Measurements from ENCODE around the gene CEP131. TPM values are rescaled to one million over a fixed set of nuclear protein-coding genes. Genes with fewer than 3 reads are reported as not detected.
A peak's percentile ranks its signal among the peaks of the same experiment; 100 is the strongest.
"Not testable (repeated sequence)": the region's sequence is repeated elsewhere in the genome, so short reads cannot be mapped to it uniquely, and the experiment has no call there.

CEP131 gene
- total RNA-seq, 1 donor from 2014 or later: 4.6 TPM

- no peak for DNase-seq (ENCODE audit: low spot score)
These were observed 56.7 kb downstream of the CEP131 start, which contains the start of gene AATK for GRCh38 chr17:81166033-81166492. Gene AATK, minus strand, starts transcription at chr17:81166221. Its CDS starts 229 bp downstream, at chr17:81165992.

DNA sequence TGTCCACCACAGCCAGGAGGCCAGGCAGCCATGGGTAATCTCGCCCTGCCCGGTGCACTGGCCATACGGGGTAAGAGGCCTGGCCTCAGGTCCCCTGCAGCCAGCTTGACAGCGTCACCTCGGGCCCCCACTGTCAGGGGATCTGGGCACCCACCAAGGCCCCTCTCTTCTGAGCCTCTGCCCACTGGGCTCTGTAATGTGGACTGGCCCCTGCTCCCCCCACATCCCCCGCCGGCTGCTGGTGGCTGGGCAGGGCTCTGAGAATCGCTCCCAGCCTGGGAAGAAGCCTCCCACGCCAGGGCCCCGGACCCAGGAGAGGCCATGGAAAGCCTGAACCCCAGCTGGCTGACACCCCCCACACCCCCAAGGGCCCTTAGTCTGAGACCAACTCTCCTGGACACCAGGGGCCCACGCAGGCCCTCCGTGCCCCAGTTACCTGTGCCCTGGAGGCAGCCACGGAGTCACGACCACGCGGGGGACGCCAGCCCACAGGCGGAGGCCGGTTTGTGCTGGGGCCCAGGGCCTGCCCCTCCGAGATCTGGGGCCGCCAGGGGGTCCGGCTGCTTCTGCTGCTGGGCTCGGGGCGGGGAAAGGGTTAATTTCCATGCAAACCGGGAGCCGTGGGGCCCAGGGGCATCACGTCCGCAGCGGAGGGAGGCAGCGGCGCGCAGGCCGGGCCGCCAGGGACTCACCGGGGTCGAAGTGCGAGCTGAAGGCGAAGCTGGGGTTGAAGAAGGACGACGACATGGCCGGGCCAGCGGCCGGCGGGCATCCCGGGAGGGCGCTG, 57.3 kb downstream of the CEP131 start, which contains the start of gene PVALEF:
PVALEF (plus strand) TSS at position 262 of the 787 bp plus-strand sequence. CDS start 15,720 bp downstream, outside the sequence.
- peak; percentile 33 for DNase-seq (ENCODE audit: low spot score)

- no peak for DNase-seq (ENCODE audit: low spot score)
These were observed 58.2 kb downstream of the CEP131 start for GRCh38 chr17:81164371-81165245.

- no peak for DNase-seq (ENCODE audit: low spot score)
These were observed 58.9 kb downstream of the CEP131 start for GRCh38 chr17:81163703-81164370.

- no peak for DNase-seq (ENCODE audit: low spot score)
These were observed 59.6 kb downstream of the CEP131 start for GRCh38 chr17:81163051-81163695.

DNA sequence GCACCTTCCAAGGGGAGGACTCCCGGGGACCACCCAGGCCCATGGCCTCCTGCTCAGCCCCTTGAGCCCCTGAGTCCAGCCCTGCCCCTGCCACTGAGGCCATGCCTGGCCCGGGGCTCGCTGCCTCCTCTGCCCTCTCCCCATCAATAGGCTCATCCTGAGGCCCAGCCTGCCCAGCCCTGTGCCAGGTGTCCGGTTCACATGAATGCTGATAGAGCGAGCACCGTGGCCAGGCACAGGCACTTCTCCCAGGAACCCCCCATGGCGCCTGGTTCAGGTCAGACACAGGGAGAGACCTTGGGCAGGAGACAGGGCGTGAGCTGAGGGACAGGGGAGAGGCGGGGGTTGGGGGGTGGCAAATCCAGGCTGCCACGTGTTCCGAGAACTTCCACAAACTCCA, 60.3 kb downstream of the CEP131 start:
- DNase-seq (ENCODE audit: low spot score): no peak

GRCh38 chr17:81161972-81162371, 60.8 kb downstream of the CEP131 start:
- no peak for DNase-seq (ENCODE audit: low spot score)

DNA sequence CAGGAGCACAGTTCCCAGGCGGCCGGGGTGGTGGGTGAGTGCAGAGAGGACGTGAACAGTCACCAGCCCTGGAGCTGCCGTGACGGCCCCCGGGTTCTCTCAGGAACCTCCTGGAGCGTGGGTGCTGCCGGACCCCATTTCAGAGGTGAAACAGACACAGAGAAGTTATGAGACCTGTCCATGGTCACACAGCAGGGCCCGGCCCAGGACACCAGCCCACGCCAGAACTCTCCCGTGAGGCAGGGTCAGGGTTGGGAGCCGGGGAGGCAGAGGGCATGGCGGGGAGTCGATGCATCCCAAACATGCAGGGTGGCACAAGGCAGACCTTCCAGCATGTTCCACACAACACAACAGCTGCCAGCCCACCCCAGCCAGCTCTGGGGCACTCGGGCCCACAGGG, 61.2 kb downstream of the CEP131 start:
- no peak for DNase-seq (ENCODE audit: low spot score)

GRCh38 chr17:81160747-81161453, 61.9 kb downstream of the CEP131 start:
- no peak for DNase-seq (ENCODE audit: low spot score)

- DNase-seq (ENCODE audit: low spot score): no peak
These were observed 62.5 kb downstream of the CEP131 start for GRCh38 chr17:81160306-81160705.

DNA sequence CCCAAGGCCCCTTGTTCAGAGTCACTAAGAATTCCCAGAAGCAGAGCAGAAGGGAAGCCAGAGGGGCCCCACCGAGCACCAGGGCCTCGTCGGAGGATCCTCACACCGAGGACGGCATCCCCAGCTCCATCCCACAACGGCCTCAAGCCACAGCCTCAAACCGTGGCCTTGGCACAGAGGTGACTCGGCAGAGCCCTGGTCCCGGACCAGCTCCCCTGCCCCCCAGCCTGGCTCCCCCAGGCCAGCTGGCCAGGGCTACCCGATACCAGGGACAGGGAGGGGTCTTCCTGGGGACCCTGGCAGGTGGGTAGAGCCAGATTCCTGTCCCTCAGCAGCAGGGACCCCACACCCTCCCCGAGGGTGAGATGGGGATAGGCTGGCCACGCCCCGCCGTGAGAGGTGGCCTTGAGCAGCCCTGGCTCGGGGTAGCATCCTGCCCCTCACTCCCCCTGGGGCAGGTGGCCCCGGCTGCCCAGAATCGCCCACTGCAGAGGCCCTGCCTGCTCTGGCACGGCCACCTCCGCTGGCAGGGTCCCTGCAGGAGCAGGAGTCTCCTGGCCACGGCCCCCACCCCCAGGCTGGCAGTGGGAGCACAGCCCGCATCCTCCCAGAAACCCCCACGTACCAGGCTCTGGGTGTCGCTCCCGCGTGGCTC, 63.0 kb downstream of the CEP131 start:
- DNase-seq (ENCODE audit: low spot score): no peak

DNA sequence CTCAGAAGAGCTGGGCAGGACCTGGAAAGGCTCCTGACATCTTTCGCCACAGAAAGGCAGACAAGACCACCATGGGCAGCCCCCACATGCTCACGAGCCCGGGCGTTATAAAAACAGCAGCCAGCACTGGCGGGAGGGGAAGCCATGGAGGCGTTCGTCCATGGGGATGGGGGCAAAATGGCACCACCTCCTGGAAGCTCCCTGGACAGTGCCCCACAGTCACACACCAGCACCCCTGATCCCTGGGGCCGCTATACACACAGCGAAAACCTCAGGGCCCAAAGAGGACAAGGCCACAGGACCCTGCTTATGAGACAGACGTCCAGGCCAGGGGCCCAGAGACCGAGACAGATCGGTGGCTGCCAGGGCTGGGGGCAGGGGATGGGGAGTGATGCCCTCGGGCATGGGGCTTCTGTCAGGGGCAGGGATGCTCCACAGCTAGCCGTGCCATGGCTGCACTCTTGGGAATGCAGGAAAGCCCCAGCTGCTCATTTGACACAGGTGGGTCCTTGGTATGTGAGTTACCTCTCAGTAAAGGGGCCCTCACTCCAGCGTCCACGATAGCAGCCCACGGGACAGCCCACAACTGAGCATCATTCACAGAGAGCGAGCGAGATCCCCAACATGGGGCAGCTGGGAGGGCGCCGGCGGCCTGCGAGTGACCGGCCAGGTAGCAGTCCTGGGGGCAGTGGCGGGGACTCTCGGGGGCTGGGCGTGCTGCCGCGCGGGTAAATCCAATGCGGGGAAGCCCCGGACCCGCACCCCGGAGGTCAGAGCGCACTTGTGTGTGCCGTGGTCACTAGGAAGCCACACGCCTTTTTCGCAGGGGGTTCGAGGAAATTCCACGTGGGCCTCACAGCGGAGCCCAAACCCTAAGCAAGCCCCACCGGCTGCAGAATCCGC, 63.8 kb downstream of the CEP131 start:
- DNase-seq (ENCODE audit: low spot score): no peak

DNA sequence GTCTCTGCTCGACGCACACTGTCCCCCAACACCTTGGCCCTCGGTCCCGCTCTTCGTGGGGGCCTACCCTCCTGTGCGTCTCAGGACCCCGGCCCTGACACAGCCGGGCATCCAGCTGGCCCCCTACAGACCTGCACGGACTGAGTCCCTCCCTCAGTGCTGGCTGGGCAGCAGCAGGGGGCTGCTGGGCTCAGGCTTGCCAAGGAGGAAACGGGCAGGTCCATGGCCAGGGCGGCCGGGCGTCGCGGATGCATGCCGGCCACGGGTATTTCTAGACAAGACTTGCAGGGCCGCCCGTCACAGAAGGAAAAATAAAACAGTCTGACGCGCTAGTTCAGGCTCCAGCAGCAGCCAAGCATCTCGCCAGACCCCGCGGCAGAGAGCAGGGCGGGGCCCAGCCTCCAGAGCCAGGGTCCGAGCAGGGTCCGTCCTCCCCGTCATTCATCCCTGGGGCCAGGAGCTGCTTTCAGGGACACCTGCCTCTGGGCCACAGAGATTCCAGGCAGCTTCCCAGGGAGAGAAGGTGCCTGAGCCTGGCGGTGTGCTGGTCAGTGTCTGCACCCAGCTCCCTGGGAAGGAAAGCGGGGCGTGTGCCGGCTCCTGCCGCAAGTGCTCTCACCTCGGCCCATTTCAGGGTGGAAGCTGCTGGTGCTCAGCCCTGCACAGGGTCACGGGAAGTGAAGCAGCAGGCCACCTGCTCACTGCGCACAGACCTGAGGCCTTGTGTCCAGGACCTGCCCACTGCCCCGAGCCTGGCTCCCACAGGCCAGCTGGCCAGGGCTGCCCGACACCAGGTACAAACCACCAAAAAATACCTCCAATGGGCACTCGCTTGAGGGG, 64.7 kb downstream of the CEP131 start:
- no peak for DNase-seq (ENCODE audit: low spot score)

GRCh38 chr17:81156866-81157805, 65.6 kb downstream of the CEP131 start:
- no peak for DNase-seq (ENCODE audit: low spot score)

DNA sequence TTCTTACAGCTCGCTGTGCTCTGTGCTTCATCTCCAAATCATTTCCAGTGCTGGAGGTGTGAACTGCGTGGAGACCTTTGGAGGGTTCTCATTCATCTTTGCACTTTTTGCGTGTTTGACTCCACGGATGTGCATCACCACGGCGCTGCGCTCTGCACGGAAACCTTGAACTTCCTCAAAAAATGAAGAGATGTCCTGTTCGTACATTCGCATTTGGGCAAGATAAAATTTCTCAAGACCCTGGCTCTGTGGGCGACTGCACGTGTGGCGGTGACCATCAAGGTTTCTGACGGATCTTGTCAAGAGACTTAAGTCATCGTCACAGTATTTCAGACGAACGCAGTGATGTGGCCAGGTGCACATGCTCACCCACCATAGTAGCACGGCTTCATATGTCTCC, 67.8 kb downstream of the CEP131 start:
- no peak for DNase-seq (ENCODE audit: low spot score)

GRCh38 chr17:81154016-81154415, 68.7 kb downstream of the CEP131 start:
- DNase-seq (ENCODE audit: low spot score): not testable (repeated sequence)

DNA sequence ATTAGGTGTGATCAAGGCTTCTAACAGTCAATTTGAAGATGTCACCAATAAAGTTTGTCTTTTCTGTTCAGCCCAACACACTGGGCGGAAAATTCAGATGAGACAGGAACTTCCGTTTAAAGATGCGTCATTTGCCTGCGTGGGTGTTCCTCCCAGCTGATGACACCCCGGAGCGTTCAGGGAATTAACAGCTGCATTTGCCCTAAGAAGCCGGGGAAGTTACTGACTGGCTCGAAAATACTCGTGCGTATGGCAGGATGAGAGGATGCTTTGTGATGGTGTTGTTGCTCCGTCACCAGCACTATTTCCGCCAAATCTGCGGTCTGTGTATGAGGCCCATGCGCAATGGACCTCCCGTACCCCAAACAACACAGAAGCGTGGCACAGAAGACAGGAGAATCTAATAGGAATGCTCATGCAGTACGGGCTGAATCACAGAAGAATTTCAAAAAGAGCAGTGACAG, 69.4 kb downstream of the CEP131 start:
- no peak for DNase-seq (ENCODE audit: low spot score)
